Suppressor macrophage (primary cell): ENCODE results near the gene ZNF614.
"Not testable (repeated sequence)": the region's sequence is repeated elsewhere in the genome, so short reads cannot be mapped to it uniquely, and the experiment has no call there.

Source experiments
- DNase-seq, 4 experiments: peaks; one replicate each; pipeline ENCODE4 v3.0.0-alpha.2; 2020 to 2022

The ZNF614 gene

DNA sequence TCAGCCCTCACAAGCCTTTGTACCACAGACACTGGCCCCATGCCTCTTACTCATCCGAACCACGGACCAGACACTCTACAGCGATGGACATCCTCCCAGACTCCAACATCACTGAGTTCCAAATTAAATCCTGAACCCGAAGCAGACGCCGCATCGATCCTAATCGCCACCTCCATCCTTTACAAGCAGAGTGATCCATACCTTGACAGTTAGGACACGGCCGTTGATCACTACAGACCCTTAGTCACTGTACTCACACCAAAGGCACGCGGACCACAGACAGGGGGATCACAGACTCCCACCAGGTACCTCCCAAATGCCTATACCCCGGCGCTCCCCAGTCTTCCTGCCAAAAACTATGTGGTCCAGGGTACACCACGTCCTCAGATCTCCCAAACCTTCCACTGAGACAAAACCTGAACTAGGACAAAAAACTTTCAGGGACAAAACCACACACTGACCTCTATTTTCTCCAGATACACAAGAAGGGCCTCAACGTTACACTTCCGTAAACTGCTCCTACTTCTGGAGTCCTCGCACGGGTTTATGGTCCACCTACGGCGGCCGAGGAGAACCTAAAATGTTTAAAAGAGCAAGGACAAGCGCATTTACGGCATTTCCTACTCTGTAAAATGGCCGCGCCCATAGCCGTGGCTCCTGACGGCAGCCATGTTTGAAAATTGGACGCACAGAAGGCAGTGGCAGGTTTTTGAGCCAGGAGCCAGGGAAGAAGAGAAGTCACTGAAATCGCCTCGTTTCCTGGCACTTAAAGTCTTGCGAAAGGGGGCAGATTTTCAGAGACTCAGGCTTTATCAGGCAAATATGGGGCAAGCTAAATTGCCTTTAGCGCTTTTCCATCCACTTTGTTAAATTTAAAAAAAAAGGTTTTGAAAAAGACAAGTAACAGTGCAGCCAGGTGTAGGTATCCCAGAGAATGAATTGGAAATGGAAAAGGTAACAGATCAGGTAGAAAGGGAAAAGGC is 41.6 kb downstream of the ZNF614 start, which contains the start of gene ZNF350:
ZNF350 (minus strand) TSS at position 532 of the 983 bp plus-strand sequence. CDS start 12,480 bp downstream, outside the sequence.
- DNase-seq = peak; percentile 95 to 98 (median 96)

DNA sequence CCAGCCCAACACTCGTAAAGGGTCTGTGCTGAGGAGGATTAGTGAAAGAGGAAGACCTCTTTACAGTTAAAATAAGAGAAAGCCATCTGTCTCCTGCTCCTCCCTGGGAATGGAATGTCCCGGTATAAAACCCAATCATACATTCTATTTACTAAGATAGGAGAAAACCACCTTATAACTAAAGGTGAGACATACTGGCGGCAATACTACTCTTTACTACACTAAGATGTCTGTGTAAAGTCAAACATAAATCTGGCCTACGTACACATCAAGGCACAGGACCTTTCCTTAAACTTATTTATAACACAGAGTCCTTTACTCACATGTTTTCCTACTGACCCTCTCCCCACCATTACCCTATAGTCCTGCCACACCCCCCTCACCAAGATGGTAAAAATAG is 44.8 kb downstream of the ZNF614 start:
- DNase-seq = no peak

DNA sequence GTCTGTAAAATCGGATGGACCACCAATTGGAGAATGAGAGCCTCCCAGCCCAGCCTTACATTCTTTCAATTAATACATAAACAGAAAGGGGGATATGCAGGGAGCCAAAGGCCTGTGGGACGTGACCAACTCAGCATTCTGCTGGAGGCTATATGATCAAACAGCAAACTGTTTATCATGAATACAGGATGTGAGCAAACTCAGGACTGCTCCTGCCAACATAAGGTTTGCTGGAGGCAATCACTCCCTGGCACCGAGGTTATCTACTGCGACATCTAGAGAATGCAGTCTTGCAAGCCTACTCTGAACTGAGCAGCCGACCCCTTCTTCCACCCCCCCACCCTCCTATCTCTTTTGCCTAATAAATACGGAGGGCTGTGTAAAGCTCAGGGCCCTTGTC is 47.3 kb downstream of the ZNF614 start:
- DNase-seq = not testable (repeated sequence)

DNA sequence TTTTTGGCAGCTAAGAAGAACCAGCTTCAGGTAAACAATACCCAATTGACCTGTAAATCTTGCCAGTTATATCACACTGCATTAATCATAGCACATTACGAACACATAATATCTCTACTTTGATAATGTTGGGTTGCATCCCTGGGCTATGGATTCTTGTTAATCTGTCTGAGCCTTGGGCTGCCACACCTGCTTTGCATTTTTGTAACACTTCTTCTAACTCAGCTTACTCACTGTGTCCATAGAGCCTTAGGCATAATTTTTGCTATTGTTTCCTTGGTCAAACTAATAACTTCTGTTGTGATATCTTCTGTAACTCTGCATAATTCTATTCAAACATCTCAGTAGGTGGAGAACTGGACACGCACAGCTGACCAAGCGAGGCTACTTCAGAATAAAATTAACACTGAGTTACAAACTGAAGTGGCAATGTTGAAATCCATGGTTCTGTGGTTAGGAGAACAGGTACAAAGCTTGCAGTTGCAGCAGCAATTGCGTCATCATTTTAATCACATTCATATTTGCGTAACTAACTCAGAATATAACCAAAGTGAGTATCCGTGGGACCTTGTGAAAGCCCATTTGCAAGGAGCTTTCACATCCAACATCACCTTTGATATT is 48.0 kb downstream of the ZNF614 start:
- DNase-seq = no peak

DNA sequence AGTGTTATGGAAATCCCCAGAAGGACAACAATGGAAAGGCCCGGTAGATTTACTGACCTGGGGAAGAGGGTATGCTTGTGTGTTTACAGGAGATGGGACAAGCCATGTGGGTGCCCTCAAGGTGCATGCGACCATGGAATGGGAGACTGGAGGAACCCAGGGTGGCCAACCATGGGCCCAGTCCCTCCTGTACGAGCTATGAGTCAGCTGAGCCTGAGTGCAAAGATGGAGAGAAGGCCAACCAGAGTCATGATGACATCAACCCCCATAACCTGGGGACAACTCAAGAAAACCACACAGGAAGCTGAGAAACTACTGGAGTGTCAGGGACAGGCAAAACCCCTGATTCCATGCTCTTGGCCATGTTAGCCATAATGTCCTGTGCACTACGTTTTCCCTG is 49.3 kb downstream of the ZNF614 start:
- no peak for DNase-seq

DNA sequence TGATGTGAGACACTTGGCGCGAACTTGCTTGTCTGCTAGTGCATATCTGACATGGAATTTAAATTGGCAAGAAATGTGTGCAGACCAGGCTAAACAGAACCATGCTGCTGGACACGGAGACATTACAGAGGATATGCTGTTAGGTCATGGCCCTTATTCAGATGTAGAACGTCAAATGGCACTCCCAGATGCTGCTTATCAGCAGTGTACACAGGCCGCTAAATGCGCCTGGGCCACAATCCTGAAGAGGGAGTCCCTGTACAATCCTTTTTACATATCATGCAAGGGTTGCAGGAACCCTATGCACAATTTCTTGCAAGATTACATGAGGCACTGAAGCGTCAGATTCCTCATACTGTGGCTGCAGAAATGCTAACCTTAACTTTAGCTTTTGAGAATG is 50.8 kb downstream of the ZNF614 start:
- DNase-seq = no peak

DNA sequence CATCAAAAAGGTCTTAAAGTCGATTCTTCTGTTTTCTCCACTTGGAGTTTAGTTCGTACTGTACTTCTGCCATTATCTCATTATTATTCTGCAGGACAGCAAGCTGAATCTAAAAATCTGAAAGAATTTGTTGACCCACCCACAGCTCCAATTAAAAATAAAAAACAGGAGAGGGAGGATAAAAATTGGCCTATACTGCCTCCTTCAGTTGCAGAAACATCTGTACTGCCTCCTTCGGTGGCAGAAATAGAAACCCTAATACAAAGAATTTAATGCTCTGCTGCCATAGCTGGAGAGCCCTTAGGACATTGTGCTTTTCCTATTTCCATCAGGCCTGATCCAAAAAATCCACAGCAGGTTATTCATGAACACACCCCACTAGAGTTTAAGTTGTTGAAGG is 51.3 kb downstream of the ZNF614 start:
- DNase-seq = no peak

DNA sequence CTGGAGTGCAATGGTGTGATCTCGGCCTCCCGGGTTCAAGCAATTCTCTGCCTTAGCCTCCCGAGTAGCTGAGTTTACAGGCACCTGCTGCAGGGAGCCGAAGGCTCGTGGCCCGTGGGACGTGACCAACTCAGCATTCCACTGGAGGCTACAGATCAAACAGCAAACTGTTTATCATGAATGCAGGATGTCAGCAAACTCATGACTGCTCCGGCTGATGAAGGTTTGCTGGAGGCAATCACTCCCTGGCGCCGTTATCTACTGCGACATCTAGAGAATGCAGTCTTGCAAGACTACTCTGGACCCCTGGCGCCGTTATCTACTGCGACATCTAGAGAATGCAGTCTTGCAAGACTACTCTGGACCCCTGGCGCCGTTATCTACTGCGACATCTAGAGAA is 52.4 kb downstream of the ZNF614 start:
- DNase-seq = not testable (repeated sequence)

DNA sequence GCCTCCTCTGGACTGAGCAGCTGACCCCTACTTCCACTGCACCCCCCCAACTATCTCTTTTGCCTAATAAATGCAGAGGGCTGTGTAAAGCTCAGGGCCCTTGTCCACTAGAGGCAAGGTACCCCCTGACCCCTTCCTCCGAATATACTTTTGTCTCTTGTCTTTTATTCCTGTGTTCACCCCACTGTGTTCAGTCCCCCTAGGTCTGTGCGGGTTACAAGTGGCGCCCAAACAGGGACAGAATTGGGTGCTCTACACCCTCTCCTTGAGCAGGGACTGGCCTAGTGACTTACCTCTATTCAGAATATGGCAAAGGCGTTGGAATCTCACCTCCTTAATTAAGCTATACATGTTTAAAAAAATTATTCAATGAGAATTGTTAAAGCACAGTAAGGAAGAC is 56.6 kb downstream of the ZNF614 start:
- DNase-seq = peak; percentile 17 to 54 (median 24)

DNA sequence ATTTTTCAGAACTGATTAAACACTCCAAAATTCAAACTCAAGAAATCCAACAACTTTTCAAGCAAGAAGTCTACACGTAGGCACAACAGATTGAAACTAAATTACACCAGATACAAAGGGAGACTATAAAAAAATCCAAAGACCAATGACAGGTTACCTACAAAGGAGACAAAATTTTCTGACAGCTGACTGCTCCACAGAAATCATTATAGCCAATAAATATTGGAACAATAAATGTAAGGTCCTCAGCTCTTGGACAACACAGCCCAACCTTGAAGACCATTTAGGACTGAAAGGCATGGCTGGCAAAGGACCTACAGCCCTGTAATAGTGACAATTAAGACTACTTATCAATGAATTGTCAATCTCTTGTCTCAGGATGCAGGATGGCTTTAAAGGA is 57.5 kb downstream of the ZNF614 start:
- no peak for DNase-seq

DNA sequence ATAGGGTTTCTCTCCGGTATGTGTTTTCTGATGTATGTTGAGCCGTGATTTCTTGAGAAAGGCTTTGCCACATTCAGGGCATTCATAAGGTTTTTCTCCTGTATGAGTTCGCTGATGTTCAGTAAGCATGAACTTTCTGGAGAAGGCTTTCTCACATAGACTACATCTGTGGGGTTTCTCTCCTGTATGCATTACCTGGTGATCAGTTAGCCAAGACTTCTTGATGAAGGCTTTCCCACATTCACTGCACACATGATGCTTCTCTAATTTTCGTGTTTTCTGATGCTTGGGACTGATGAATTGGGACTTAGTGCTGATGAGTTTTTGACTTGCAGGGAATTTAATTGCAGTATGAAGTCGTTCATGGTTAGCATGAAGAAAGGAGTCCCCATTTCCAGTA is 62.6 kb downstream of the ZNF614 start:
- DNase-seq = no peak
